ENCODE results near the gene POLD1. TPM values are rescaled to one million over a fixed set of nuclear protein-coding genes. Genes with fewer than 3 reads are reported as not detected.
"Not testable (repeated sequence)": the region's sequence is repeated elsewhere in the genome, so short reads cannot be mapped to it uniquely, and the experiment has no call there.

POLD1 gene
- total RNA-seq, 1 donor from 2014 or later: 29.4 TPM

- DNase-seq (ENCODE audit: extremely low read depth, low read depth, low spot score): no peak
Observed at GRCh38 chr19:50433201-50434180, 49.3 kb downstream of the POLD1 start.

DNA sequence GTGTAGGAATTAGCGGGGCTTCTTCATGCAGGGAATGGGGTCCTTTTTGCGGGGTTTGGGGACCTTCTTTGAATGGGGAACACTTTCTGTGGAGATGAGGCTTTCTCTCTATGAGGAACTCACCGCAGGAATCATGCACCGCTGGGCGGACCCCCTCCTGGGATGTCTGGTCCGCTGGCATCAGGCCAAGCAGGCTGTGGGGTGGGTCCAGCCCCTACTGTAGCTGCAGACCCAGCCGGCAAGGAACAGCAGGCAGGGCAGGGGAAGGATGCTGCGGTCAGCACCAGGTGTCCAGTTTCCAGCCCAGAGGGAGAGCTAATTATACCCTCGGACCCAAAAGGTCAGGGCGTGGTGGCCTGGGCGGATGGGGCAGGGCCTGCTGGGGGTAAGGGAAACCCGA lies 50.4 kb downstream of the POLD1 start:
- DNase-seq (ENCODE audit: extremely low read depth, low read depth, low spot score): no peak

GRCh38 chr19:50435221-50435620 lies 51.1 kb downstream of the POLD1 start:
- DNase-seq (ENCODE audit: extremely low read depth, low read depth, low spot score): no peak

- no peak for DNase-seq (ENCODE audit: extremely low read depth, low read depth, low spot score)
Observed at GRCh38 chr19:50435627-50436026, 51.5 kb downstream of the POLD1 start.

GRCh38 chr19:50437862-50438449 lies 53.8 kb downstream of the POLD1 start:
- no peak for DNase-seq (ENCODE audit: extremely low read depth, low read depth, low spot score)

DNA sequence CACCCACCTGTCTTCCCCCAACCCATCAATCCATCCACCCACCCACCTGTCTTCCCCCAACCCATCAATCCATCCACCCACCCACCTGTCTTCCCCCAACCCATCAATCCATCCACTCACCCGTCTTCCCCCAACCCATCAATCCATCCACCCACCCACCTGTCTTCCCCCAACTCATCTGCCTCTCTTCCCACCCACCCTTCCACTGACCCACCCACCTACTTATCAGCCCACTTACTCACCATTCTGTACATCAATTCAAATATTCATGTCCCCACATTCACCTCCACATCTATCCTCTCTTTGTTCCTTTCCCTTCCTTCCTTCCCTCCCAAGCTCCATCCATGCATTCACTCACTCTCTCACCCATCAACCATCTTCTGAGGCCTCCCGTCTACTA lies 55.0 kb downstream of the POLD1 start:
- DNase-seq (ENCODE audit: extremely low read depth, low read depth, low spot score): not testable (repeated sequence)

DNA sequence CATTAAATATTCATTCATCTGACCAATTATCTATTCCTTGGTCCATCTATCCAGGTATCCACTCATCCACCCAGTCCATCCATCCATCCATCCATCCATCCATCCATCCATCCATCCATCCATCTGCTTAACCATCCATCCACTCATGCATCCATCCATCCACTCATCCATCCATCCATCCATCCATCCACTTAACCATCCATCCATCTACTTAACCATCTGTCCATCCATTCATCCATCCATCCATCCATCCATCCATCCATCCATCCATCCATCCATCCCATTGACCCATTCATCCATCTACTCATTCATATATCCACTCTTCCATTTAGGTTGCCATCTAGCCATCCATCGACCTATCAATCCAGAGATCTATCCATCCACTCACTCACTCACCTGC lies 59.9 kb downstream of the POLD1 start:
- DNase-seq (ENCODE audit: extremely low read depth, low read depth, low spot score): no peak

DNA sequence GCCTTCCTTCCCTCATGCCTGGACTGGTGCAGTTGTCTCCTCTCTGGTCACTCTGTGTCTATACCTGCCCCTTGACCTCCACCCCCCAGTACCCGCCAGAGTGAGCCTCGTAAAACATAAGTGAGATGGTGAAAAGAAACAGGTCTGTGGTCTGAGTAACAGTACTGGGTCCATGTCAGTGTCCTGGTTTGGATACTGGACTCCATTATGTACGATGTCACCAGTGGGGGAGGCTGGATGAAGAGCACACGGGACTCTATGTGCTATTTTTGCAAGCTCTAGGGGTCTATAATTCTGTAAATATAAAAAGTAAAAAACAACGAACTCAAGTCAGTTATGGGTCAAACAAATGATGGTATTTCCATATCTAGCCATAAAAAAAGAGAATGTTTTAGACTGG lies 62.9 kb downstream of the POLD1 start:
- DNase-seq (ENCODE audit: extremely low read depth, low read depth, low spot score): no peak

DNA sequence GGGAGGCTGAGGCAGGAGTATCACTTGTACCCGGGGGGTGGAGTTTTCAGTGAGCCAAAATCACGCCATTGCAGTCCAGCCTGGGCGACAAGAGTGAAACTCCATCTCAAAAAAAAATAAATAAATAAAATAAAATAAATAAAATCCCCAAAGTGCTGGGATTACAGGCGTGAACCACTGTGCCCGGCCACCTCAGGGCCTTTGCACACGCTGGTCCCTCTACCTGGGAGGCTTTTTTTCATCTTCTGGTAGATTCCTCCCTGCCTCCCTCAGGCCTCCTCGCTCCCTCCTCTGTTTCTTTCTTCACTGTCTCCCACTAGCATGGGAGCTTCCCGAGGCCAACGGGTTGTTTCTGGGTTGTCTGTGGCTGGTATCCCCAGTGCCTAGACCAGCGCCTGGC lies 63.6 kb downstream of the POLD1 start:
- DNase-seq (ENCODE audit: extremely low read depth, low read depth, low spot score): no peak

GRCh38 chr19:50449236-50449899 lies 65.2 kb downstream of the POLD1 start:
- DNase-seq (ENCODE audit: extremely low read depth, low read depth, low spot score): no peak

- DNase-seq (ENCODE audit: extremely low read depth, low read depth, low spot score): no peak
Observed at GRCh38 chr19:50450369-50451222, 66.4 kb downstream of the POLD1 start.

DNA sequence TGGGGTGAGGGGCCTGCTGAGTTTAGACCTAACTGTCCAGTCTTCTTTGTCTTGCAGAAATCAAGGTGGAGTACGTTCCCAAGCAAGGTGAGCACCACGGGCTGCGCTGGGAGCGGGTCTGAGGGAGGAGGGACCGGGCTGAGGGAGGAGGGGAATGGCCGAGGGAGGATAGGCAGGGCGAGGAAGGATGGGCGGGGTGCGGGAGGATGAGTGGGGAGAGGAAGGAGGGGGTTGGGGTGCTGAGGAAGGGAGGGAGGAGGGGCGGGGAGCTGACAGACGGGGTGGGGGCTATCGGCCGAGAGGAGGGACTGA lies 67.0 kb downstream of the POLD1 start:
- DNase-seq (ENCODE audit: extremely low read depth, low read depth, low spot score): no peak

DNA sequence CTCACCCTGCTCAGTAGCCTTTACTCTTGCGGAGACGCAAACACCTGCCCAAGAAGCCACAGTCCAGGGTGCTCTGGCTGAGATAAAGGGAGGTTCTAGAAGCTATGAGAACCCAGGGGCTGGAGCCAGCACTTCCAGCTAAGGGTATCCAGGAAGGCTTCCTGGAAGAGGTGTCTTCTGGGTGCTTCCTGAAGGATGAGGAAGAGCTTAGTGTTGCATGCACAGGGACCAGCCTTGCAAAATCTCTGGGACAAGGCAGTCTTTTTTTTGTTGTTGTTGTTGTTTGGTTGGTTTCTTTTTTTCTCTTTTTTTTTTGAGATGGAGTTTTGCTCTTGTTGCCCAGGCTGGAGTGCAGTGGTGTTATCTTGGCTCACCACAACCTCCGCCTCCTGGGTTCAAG lies 69.1 kb downstream of the POLD1 start:
- DNase-seq (ENCODE audit: extremely low read depth, low read depth, low spot score): no peak

DNA sequence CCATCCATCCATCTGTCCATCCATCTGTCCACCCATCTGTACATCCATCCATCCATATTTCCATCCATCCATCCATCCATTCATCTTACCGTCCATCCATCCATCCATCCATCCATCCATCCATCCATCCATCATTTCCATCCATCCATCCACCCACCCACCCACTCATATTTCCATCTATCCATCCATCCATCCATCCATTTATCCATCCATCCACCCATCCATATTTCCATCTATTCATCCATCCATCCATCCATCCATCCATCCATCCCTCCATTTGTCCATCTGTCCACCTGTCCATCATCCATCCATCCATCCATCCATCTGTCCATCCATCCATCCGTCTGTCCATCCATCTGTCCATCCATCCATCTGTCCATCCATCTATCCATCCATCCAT lies 71.8 kb downstream of the POLD1 start:
- DNase-seq (ENCODE audit: extremely low read depth, low read depth, low spot score): no peak

- no peak for DNase-seq (ENCODE audit: extremely low read depth, low read depth, low spot score)
Observed at GRCh38 chr19:50457300-50457699, 73.2 kb downstream of the POLD1 start.

GRCh38 chr19:50458396-50459066 lies 74.4 kb downstream of the POLD1 start:
- no peak for DNase-seq (ENCODE audit: extremely low read depth, low read depth, low spot score)

GRCh38 chr19:50459067-50459456 lies 74.9 kb downstream of the POLD1 start:
- DNase-seq (ENCODE audit: extremely low read depth, low read depth, low spot score): no peak

DNA sequence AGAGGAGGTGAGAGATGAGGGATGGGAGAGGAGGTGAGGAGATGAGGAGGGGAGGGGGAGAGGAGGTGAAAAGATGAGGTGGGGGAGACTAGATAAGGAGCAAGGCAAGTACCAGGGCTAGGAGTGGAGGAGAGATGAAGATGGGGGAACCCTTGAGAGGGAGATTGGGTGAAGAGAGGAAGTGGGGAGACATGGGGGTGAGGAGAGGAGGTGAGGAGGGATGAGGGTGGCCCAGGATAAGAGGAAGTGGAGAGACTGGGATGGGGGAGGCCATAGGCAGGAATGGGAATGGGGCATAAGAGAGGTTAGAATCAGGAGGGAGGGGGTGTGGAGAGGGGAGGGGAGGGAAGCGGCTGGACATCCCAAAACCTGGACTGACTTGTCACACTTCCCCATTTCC lies 75.5 kb downstream of the POLD1 start:
- DNase-seq (ENCODE audit: extremely low read depth, low read depth, low spot score): no peak

GRCh38 chr19:50460161-50460765 lies 76.1 kb downstream of the POLD1 start:
- DNase-seq (ENCODE audit: extremely low read depth, low read depth, low spot score): no peak
